Measurements from ENCODE around the gene ARHGAP42.

DNA sequence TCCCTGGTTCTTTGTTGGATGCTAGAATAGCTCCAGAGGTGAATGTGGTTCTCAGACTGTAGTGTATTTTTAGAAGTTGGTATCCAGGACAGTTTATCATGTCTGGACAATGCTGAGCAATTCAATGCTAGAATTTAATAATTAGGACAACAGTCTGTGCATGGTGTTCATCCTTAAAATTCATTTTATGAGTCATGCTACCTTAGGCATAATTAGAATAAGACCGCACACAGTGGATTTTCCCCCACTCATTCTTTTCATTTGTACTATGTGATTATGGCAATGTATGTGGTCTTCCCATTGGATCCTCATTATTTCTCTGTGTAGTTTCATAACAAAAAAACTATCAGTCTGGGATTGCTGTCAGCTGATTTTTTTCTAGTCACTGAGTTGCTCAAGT lies 196.7 kb downstream of the ARHGAP42 start:
- no peak for TF ChIP-seq POLR2A (IDR thresholded peaks at IDR 0.05; ENCODE audit: extremely low read depth, insufficient read length)
- TF ChIP-seq, protein P1, sequence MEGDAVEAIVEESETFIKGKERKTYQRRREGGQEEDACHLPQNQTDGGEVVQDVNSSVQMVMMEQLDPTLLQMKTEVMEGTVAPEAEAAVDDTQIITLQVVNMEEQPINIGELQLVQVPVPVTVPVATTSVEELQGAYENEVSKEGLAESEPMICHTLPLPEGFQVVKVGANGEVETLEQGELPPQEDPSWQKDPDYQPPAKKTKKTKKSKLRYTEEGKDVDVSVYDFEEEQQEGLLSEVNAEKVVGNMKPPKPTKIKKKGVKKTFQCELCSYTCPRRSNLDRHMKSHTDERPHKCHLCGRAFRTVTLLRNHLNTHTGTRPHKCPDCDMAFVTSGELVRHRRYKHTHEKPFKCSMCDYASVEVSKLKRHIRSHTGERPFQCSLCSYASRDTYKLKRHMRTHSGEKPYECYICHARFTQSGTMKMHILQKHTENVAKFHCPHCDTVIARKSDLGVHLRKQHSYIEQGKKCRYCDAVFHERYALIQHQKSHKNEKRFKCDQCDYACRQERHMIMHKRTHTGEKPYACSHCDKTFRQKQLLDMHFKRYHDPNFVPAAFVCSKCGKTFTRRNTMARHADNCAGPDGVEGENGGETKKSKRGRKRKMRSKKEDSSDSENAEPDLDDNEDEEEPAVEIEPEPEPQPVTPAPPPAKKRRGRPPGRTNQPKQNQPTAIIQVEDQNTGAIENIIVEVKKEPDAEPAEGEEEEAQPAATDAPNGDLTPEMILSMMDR (IDR thresholded peaks at IDR 0.05; ENCODE audit: low read depth, low read length) = no peak
